Measurements from ENCODE around the gene CDKN2D. TPM values are rescaled to one million over a fixed set of nuclear protein-coding genes. Genes with fewer than 3 reads are reported as not detected.
"Not testable (repeated sequence)": the region's sequence is repeated elsewhere in the genome, so short reads cannot be mapped to it uniquely, and the experiment has no call there.

CDKN2D gene
- total RNA-seq, 1 donor from 2014 or later: 6.2 TPM

DNA sequence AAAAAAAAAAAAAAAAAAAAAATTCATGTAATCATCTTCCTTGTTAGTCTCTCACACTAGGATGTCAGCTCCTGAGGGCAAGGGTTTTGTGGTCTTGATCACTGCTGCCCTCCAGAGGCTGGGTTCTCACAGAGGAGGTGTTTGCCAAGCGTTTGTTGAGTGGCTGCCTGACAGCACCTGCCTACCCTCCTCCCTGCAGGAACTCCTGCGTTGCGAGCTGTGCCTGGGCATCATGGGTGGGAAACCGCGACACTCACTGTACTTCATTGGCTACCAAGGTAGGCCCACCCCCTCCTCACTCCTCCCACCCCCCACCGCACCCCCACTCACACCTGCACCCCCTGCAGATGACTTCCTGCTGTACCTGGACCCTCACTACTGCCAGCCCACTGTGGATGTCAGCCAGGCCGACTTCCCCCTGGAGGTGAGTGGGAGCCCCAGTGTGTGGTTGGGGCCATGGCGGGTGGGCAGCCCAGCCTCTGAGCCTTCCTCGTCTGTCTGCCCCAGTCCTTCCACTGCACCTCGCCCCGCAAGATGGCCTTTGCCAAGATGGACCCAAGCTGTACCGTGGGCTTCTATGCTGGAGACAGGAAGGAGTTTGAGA, 17.0 kb downstream of the CDKN2D start:
- DNase-seq (ENCODE audit: low spot score): no peak

DNA sequence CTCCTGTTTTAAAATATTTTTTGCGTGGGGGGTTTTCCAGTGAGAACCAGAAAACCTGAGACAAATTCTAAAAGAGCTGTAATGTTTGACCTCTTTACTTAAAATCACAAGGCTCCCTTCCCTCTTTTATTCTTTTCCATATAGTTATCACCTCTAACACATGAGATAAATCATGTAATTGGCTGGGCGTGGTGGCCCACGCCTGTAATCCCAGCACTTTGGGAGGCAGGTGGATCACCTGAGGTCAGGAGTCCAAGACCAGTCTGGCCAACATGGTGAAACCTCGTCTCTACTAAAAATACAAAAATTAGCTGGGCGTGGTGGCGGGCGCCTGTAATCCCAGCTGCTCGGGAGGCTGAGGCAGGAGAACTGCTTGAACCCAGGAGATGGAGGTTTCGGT, 17.8 kb downstream of the CDKN2D start:
- not testable (repeated sequence) for DNase-seq (ENCODE audit: low spot score)

DNA sequence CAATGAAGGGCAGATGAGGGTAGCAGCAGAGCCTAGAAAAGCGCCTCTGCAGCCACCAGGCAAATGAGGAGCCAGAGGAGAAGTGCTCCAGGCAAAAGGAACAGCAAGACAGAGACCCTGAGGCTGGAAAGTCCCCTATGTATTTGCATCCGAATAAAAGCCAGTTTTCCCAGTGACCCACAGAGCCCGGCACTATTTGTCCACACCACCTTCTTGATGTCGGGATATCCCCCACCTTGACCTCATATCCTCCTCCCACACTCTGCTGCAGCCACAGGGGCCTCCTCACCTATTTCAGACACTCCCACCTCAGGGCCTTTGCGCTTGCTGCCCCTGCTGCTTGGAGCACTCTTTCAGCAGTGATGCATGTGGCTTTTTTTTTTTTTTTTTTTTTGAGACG, 18.4 kb downstream of the CDKN2D start:
- DNase-seq (ENCODE audit: low spot score): no peak

DNA sequence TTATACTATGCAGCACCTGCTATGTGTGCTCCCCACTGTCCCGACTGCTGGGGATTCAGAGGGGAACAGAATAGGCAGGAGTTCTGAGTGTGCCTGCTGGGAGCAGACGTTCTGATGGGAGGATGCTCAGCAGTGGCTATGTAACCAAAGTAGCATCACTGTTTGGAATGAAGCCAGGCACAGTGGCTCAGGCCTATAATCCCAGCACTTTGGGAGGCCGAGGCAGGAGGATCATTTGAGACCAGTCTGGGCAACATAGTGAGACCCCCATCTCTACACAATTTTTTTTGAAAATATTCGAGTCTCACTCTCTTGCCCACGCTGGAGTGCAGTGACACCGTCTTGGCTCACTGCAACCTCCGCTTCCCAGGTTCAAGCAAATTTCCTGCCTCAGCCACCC, 19.0 kb downstream of the CDKN2D start:
- no peak for DNase-seq (ENCODE audit: low spot score)

DNA sequence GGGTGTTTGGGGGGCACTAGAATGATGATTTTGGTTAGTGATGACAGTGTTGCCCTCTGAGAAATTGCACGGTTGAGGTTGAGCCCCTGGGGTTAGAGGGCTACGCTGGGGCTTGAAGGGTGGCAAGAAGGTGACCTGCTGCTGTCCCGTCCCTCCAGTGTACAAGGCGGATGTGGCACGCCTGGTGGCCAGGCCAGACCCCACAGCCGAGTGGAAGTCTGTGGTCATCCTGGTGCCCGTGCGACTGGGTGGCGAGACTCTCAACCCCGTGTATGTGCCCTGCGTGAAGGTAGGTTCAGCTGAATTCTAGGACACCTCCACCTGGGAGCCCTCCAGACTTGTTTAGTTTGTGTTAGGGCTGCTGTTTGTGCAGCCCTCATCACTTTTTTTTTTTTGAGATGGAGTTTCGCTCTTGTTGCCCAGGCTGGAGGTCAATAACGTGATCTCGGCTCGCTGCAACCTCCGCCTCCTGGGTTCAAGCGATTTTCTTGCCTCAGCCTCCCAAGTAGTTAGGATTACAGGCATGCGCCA, 20.0 kb downstream of the CDKN2D start:
- DNase-seq (ENCODE audit: low spot score): no peak

DNA sequence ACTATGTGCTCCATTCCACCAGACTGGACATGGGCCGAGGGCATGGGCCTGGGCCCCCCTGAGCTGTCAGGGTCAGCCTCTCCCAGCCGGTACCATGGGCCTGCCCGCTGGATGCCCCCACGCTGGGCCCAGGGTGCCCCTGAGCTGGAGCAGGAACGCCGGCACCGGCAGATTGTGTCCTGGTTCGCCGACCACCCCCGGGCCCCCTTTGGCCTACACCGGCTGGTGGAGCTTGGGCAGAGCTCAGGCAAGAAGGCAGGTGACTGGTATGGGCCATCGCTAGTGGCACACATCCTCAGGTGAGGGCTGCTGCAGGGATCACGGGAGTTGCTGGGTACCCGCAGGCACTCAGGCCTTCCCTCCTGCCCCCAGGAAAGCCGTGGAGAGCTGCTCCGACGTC, 22.0 kb downstream of the CDKN2D start:
- no peak for DNase-seq (ENCODE audit: low spot score)

DNA sequence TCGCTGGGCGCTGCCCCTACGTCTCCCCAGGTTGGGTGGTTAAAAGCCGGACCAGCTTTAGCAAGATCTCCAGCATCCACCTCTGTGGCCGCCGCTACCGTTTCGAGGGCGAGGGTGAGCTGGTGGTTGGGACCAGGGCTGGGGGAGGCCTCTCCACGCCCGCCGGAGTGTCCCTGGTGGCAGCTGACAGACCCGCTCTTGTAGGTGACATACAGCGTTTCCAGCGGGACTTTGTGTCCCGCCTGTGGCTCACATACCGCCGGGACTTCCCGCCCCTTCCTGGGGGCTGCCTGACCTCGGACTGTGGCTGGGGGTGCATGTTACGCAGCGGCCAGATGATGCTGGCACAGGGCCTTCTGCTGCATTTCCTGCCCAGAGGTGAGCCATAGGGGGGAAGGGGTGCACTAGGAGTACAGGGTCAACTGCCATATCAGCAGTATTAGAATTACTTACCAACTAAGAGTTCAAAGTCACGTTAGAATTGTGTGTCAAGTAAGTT, 24.0 kb downstream of the CDKN2D start:
- DNase-seq (ENCODE audit: low spot score): no peak

DNA sequence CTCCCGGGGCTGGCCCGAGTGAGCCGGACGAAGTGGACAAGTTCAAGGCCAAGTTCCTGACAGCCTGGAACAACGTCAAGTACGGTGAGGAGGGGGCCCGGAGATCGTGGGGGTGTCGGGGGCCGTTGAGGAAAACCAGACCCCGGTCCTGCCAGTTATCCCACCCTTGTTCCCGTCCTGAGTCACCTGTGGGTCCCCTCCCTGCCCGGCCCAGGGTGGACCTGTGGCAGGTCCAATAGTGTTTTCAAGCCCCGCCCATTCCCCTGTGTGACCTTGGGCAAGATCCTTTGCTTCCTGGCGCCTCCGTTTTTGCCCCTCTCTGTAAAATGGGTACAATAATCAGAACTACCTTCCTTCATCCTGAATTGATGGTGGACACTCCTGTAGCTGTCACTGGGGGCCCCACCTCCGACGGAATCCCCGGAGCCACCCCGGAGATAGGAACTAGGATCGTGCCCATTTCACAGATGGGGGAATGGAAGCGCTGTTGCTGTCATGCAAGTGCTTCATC, 24.5 kb downstream of the CDKN2D start:
- peak; percentile 18 for DNase-seq (ENCODE audit: low spot score)

DNA sequence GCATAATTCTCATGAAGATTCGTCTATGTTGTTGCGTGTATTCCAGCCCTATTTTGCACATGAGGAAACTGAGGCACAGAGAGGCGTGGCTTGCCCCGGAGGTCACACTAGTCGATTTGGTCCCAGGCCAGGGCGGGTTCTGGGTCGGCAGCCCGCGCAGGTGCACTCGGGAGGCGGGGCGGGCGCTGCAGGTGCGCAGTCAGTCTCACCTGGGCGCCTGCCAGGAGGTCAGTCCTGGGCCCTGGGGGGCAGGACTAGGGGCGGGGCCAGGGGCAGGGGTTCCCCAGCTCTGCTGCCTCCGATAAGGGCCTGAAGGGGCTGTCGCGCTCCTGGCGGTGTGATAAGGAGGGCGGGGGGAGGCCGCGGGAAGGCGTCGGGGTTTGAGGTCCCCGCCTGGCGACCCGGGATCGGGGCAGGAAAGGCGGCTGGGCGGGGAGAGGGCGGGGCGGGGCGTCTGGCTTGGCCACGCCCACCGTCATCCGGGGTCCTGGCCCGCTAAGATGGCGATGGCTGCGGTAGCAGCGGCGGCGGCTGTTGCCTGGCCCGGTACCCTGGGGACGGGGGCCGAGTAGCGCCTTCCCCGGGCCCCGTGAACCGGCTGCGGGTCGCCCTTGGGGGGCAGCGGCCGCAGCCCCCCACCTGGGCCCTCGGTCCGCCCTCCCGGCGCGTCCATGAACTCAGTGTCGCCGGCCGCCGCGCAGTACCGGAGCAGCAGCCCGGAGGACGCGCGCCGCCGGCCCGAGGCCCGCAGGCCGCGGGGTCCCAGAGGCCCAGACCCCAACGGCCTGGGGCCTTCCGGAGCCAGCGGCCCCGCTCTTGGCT, 25.1 kb downstream of the CDKN2D start, which contains the start of gene ATG4D:
TSS of gene ATG4D (plus strand) at position 485 of the 822 bp plus-strand sequence. CDS start at position 672, 187 bp downstream.
- peak; percentile 71 for DNase-seq (ENCODE audit: low spot score)

DNA sequence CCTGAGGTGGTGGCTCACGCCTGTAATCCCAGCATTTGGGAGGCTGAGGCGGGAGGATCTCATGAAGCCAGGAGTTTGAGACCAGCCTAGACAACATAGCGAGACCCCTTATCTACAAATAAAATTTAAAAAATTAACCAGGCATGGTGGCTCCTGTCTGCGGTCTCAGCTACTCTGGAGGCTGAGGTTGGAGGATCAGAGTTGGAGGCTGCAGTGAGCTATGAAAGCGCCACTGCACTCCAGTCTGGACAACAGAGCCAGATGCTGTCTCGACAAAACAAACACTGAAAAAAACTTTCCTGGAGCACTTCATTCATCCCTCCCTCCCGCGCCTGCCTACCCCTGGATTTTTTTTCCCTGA, 25.7 kb downstream of the CDKN2D start:
- DNase-seq (ENCODE audit: low spot score): no peak

DNA sequence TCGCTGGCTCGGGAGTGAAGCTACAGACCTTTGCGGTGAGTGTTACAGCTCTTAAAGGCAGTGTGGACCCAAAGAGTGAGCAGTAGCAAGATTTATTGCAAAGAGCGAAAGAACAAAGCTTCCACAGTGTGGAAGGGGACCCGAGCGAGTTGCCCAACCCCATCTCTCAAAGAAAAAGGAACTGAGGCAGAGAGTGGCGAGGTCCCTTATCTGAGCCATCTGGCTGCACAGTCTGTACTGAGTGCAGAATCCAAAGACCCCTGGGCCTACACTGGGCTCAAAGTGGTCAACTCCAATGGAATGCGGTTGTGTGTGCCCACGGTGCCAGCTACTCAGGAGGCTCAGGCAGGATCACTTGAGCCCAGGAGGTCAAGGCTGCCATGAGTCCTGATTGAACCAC, 29.8 kb downstream of the CDKN2D start:
- not testable (repeated sequence) for DNase-seq (ENCODE audit: low spot score)

DNA sequence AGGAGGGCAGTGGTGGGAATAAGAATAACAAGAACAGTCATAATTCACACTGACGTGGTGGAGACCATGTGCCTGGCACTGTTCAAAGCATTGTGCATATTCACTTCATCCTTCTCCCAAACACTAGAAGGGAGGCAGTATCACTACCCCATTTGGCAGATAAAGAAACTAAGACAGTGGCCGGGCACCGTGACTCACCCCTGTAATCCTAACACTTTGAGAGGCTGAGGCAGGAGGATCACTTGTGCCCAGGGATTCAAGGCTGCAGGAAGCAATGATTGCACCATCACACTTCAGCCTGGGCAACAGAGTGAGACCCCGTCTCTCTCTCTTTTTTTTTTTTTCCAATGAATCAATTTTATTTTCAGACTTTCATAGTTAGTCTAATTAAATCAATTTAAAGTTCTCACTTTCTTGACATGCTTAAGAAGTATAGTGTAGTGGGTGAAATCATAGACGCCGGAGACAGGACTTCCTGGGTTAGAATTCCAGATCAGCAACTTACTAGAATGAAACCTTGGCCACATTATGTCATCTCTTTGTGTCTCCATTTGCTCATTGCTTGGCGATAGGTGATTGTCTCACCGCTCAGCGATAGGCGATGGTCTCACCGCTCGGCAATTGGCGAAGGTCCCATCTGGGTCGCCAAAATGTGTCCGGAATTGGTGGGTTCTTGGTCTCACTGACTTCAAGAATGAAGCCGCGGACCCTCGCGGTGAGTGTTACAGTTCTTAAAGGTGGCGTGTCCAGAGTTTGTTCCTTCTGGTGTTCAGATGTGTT, 30.4 kb downstream of the CDKN2D start:
- DNase-seq (ENCODE audit: low spot score): no peak

DNA sequence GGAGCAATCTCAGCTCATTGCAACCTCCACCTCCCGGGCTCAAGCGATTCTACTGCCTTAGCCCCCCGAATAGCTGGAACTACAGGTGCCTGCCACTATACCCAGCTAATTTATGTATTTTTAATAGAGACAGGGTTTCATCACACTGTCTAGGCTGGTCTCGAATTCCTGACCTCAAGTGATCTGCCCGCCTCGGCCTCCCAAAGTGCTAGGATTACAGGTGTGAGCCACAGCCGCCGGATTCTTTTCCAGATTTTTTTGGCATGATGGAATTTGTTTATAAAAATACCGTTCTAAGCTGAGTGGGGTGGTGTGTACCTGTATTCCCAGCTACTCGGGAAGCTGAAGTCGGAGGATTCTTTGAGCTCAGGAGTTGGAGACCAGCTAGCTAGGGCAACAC, 31.1 kb downstream of the CDKN2D start:
- no peak for DNase-seq (ENCODE audit: low spot score)

DNA sequence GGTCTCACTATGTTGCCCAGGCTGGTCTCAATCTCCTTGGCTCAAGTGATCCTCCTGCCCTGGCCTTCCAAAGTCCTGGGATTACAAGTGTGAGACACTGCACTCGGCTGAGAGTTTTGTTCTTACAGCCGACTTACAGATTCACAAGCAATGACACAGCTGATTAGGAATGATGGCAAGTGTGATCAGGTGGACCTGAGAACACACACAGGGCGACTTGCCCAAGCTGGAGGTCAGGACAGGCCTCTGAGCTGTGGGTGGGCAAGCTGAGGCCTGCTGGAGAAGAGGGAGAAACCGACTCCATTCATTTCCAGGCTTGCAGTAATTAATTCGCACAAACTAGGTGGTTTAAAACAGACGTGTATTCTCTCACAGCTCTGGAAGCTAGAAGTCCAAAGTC, 33.2 kb downstream of the CDKN2D start:
- DNase-seq (ENCODE audit: low spot score): no peak

DNA sequence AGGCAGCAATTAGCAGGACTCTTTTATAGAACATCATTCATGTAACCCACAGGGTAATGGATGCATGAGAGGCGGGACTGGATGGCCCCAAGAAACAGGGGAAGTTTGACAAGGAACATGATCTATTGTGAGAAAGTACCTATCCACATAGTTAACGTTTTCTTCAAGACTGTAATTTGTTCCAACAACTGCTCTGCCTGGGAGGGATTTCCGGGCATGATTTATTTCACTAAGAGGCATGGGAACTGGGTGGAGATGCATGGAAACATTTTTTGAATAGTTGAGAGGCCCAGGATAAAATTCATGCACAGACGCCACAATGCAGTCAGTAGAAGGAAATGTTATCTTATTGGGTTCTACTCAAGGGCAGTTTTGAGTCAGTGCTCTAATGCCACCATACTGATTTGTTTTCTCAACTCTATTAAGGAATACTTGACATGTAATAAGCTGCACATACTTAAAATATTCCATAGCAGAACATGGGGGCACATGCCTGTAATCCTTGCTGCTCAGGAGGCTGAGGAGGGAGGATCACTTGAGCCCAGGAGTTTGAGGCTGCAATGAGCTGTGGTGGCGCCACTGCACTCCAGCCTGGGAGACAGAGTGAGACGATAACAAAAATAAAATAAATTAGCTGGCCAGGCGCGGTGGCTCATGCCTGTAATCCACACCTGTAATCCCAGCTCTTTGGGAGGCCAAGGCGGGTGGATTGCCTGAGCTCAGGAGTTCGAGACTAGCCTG, 35.0 kb downstream of the CDKN2D start:
- no peak for DNase-seq (ENCODE audit: low spot score)

DNA sequence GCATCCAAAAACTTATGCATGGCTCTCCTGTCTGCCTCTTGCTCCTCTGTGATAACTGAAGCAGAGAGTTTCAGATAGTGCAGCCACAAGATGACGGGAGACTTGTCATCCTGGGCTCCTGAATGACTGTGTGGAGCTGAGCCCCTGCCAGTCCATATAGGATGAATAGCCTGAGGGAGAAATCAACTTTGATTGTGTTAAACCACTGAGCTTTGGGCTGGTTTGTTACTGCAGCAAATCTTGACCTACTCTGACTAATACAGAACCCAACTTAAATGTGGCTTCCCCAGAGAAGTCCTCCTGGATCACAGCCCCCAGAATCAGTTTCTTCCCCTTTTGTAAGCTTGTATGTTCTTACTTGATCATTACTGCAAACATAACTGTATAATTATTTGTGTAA, 36.3 kb downstream of the CDKN2D start:
- no peak for DNase-seq (ENCODE audit: low spot score)

DNA sequence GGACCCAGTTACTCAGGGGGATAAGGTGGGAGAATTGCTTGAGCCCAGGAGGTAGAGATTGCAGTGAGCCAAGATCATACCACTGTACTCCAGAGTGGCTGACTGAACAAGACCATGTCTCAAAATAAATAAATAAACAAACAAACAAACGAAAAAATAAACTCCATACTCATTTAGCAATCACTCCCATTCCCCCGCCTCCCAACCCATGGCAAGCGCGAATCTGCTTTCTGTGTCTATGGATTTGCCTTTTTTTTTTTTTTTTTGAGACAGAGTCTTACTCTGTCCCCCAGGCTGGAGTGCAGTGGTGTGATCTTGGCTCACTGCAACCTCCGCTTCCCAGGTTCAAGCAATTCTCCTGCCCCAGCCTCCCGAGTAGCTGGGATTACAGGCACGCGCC, 41.9 kb downstream of the CDKN2D start:
- not testable (repeated sequence) for DNase-seq (ENCODE audit: low spot score)

DNA sequence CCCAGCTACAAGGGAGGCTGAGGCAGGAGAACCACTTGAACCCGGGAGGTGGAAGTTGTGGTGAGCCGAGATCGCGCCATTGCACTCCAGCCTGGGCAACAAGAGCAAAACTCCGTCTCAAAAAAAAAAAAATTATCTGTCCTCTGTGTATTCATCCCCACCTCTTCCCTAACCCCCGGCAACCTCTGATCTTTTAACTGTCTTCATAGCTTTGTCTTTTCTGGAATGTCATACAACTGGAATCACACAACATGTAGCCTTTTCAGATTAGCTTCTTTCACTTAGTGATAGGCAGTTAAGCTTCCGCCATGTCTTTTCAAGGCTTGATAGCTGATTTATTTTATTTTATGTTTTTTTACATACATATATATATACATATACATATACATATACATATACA, 43.1 kb downstream of the CDKN2D start:
- DNase-seq (ENCODE audit: low spot score): no peak

DNA sequence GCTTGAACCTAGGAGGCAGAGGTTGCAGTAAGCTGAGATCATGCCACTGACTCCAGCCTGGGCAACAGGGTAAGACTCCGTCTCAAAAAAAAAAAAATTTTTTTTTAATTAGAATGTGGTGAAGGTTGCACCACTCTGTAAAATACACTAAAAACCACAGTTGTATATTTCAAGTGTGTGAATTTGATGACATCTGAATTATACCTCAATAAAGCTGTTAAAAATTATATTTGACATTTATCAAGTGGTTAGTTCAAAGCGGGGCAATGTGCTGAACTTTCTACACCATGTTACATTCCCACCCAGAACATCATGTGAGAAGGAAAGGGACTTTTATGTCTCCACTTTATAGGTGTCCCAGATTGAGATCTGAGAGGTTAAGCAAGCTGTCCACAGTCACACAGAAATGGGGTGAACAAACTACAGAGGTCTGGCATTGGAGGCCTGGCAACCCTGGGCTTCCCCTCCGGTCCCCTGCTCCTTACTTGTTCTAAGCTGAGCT, 45.6 kb downstream of the CDKN2D start:
- no peak for DNase-seq (ENCODE audit: low spot score)

DNA sequence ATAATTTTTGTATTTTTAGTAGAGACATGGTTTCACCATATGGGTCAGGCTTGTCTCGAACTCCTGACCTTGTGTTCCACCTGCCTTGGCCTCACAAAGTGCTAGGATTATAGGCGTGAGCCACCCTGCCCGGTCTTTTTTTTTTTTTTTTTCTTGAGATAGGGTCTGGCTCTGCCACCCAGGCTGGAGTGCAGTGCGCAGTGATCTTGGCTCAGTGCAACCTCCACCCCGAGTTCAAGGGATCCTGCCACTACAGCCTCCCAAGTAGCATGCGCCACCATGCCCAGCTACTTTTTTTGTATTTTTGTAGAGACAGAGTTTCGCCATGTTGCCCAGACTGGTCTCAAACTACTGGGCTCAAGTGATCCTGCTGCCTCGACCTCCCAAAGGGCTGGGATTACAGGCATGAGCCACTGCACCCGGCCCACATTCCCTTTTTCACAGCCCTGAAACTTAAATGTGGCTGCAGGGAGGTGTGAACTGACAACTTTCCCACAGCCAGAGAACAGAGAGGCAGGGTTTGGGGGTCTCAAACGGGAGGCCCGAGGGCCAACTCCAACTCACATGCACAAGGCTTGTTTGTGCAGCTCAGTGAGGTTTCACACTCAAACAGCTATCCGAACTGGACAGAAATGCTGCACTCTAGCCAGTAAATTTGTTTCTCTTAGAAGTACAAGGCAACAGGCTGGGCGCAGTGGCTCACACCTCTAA, 47.2 kb downstream of the CDKN2D start:
- DNase-seq (ENCODE audit: low spot score): no peak
